ENCODE measurements around the gene MAP3K4. TPM values are rescaled to one million over a fixed set of nuclear protein-coding genes. Genes with fewer than 3 reads are reported as not detected.

MAP3K4 gene
- polyA plus RNA-seq, 1 donor from 2014 or later = 31.0 TPM

DNA sequence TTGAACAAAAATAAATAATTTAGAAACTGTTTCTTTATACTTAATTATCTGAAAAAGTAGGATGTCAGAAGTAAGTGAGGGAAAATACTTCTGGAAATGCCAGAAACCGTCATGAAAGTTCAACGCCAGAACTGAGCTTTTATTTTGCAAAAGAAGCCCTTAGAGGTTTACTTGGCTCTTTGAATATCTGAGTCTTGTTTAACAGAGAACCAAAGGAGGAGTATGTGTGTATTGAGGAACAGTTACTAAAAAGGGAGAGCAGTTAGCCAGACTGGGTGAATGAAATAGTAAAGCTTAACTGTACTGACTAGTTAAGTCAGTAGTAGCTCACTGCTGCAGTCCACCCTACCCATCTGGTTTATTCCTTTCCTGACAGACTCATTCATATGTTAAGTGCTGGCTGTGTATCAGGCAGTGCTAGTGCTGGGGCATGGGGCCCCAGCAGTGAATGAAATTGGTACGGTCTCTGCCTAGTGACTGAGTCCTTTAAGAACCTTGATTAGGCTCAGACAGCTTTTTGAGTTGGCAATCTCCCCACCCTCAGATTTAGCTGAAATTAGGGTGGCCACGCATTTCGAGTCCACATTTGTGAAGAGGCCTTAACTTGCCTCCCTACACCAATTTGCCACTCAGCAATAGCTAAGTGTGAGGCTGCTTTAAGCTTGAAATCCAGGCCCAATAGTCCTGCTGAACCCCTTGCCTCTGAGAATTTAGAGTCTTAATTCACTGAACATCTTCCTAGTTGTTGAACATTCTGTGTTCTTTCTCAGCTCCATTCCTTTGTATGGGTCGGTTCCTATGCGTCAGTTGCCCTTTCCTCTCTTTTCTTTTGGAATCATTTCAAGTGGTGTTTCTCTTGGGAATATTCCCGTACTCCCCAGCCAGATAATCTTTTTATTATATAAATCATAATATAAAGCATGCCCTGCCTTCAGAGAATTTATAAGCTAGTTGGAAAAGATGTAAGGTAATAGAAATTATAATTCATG, 20.2 kb downstream of the MAP3K4 start:
- Histone ChIP-seq H3K9me2 (ENCODE audit: insufficient read depth, low read length) (no peaks in the 10 kb centered on the region), H3K4me2 (ENCODE audit: low read length) (no peak overlapping the region), H3K4me3 (ENCODE audit: low read length) (no peak overlapping the region), H3K9me3 (ENCODE audit: low read length) (no peaks in the 10 kb centered on the region), H4K20me1 (ENCODE audit: insufficient read depth) (no peaks in the 10 kb centered on the region), H3K27ac (ENCODE audit: low read length) (no peak overlapping the region), H3K9ac (ENCODE audit: low read length) (no peak overlapping the region), H3K36me3 (ENCODE audit: insufficient read depth, low read length) (no peaks in the 10 kb centered on the region), H3K79me2 (replicated peaks; ENCODE audit: insufficient read depth, low read length) (peaks cover 46% of the 10 kb centered on the region), H3F3A (ENCODE audit: insufficient read depth, low read length, poor library complexity, severe bottlenecking) (no peaks in the 10 kb centered on the region), H2AFZ (ENCODE audit: low read depth, low read length) (no peak overlapping the region), H3K27me3 (ENCODE audit: insufficient read depth, low read depth, low read length) (no peaks in the 10 kb centered on the region)
- TF ChIP-seq, protein P1, sequence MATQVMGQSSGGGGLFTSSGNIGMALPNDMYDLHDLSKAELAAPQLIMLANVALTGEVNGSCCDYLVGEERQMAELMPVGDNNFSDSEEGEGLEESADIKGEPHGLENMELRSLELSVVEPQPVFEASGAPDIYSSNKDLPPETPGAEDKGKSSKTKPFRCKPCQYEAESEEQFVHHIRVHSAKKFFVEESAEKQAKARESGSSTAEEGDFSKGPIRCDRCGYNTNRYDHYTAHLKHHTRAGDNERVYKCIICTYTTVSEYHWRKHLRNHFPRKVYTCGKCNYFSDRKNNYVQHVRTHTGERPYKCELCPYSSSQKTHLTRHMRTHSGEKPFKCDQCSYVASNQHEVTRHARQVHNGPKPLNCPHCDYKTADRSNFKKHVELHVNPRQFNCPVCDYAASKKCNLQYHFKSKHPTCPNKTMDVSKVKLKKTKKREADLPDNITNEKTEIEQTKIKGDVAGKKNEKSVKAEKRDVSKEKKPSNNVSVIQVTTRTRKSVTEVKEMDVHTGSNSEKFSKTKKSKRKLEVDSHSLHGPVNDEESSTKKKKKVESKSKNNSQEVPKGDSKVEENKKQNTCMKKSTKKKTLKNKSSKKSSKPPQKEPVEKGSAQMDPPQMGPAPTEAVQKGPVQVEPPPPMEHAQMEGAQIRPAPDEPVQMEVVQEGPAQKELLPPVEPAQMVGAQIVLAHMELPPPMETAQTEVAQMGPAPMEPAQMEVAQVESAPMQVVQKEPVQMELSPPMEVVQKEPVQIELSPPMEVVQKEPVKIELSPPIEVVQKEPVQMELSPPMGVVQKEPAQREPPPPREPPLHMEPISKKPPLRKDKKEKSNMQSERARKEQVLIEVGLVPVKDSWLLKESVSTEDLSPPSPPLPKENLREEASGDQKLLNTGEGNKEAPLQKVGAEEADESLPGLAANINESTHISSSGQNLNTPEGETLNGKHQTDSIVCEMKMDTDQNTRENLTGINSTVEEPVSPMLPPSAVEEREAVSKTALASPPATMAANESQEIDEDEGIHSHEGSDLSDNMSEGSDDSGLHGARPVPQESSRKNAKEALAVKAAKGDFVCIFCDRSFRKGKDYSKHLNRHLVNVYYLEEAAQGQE (IDR thresholded peaks at IDR 0.05; ENCODE audit: borderline replicate concordance) = no peak
- TF ChIP-seq MXI1 (conservative IDR thresholded peaks at IDR 0.05; ENCODE audit: poor library complexity, severe bottlenecking) (no peak), SMC3 (conservative IDR thresholded peaks at IDR 0.05; ENCODE audit: poor library complexity) (no peak), TAF1 (IDR thresholded peaks at IDR 0.05; ENCODE audit: low read depth) (no peak), POLR2AphosphoS5 (IDR thresholded peaks at IDR 0.05) (no peak), EZH2 (IDR thresholded peaks at IDR 0.05; ENCODE audit: borderline replicate concordance, insufficient read depth, low read length, poor library complexity, severe bottlenecking) (no peak), EP300 (conservative IDR thresholded peaks at IDR 0.05; ENCODE audit: poor library complexity, severe bottlenecking) (no peak), RAD21 (conservative IDR thresholded peaks at IDR 0.05) (no peak)
- TF ChIP-seq, protein P2, sequence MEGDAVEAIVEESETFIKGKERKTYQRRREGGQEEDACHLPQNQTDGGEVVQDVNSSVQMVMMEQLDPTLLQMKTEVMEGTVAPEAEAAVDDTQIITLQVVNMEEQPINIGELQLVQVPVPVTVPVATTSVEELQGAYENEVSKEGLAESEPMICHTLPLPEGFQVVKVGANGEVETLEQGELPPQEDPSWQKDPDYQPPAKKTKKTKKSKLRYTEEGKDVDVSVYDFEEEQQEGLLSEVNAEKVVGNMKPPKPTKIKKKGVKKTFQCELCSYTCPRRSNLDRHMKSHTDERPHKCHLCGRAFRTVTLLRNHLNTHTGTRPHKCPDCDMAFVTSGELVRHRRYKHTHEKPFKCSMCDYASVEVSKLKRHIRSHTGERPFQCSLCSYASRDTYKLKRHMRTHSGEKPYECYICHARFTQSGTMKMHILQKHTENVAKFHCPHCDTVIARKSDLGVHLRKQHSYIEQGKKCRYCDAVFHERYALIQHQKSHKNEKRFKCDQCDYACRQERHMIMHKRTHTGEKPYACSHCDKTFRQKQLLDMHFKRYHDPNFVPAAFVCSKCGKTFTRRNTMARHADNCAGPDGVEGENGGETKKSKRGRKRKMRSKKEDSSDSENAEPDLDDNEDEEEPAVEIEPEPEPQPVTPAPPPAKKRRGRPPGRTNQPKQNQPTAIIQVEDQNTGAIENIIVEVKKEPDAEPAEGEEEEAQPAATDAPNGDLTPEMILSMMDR (IDR thresholded peaks at IDR 0.05; ENCODE audit: poor library complexity, severe bottlenecking) = no peak

DNA sequence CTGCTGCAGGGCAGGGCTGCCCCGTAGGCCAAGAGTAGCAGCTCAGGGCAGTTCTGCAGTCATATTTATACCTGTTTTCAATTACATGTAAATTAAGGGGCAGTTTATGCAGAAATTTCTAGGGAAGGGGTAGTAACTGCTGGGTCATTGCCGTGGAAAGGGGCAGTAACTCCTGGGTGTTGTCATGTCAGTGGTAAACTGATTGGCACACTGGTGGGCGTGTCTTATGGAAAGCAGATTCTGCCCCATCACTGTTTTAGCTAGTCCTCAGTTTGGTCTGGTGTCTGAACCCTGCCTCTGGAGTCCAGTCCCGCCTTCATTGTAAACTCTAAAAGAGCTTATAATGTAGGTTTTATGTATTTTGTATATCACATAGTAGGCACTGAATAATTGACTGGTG, 22.1 kb downstream of the MAP3K4 start:
- H3K9me2 ChIP-seq (ENCODE audit: insufficient read depth, low read length) = no peaks in the 10 kb centered on the region
- H3K9ac ChIP-seq (ENCODE audit: low read length) = no peak overlapping the region
- H3K9me3 ChIP-seq (ENCODE audit: low read length) = no peaks in the 10 kb centered on the region
- no peaks in the 10 kb centered on the region for H4K20me1 ChIP-seq (ENCODE audit: insufficient read depth)
- no peak overlapping the region for H3K27ac ChIP-seq (ENCODE audit: low read length)
- no peaks in the 10 kb centered on the region for H3K36me3 ChIP-seq (ENCODE audit: insufficient read depth, low read length)
- no peak overlapping the region for H3K4me3 ChIP-seq (ENCODE audit: low read length)
- peaks cover 45% of the 10 kb centered on the region for H3K79me2 ChIP-seq (replicated peaks; ENCODE audit: insufficient read depth, low read length)
- no peak overlapping the region for H2AFZ ChIP-seq (ENCODE audit: low read depth, low read length)
- no peak overlapping the region for H3K4me2 ChIP-seq (ENCODE audit: low read length)
- H3F3A ChIP-seq (ENCODE audit: insufficient read depth, low read length, poor library complexity, severe bottlenecking) = no peaks in the 10 kb centered on the region
- H3K27me3 ChIP-seq (ENCODE audit: insufficient read depth, low read depth, low read length) = no peaks in the 10 kb centered on the region
- no peak for TF ChIP-seq EP300 (conservative IDR thresholded peaks at IDR 0.05; ENCODE audit: poor library complexity, severe bottlenecking)
